HG03354 (cell line): ENCODE results near the gene GRIN2A.

Experiments used
- ATAC-seq: cut with Tn5 transposase; IDR thresholded peaks from one replicate; pipeline ENCODE4 v1.9.1; 2021; ENCODE audit warnings: mild to moderate bottlenecking; ENCODE audit not compliant: unreplicated experiment, poor library complexity, severe bottlenecking

GRIN2A gene

GRCh38 chr16:9756434-9756833 is 425.8 kb downstream of the GRIN2A start:
- ATAC-seq = no peak

DNA sequence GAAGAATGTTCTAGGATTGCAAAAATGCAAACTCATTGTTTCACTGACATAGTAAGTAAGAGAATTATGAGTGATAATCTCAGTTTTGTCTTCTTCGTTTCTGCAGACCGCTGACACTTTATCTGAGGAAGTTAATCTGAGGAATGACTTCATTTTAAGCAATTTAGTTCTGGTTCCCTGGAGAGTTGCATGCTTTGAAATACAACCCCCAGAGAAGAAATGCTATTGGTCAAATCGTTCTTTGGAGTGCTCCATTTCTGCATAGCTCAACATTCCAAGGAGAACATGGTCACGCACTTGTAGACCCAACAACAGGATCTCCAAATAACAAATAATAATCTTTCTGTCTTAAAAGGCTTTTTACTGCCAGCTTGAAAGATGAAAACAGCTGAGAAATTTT is 427.1 kb downstream of the GRIN2A start:
- ATAC-seq = no peak

GRCh38 chr16:9741776-9742175 is 440.5 kb downstream of the GRIN2A start:
- ATAC-seq = no peak

- no peak for ATAC-seq
These were observed 442.9 kb downstream of the GRIN2A start for GRCh38 chr16:9739301-9739700.

DNA sequence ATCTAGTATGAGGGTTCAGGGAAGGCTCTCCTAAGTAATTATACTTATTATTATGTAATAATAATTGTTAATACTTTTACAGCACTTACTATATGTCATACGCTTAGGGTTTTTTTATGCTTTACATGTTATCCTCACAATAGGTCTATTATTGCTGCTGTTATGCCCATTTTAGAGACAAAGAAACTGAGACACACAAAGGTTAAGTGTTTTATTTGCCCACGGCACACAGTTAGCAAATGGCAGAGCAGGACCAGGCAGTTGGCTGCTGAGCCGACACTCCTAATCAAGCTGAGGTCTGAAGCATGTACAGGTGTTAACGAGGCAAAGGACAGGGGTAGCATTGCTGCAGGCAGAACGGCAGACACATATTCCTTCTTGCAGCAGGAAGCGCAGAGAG is 443.5 kb downstream of the GRIN2A start:
- no peak for ATAC-seq

GRCh38 chr16:9736547-9736946 is 445.7 kb downstream of the GRIN2A start:
- ATAC-seq = no peak

DNA sequence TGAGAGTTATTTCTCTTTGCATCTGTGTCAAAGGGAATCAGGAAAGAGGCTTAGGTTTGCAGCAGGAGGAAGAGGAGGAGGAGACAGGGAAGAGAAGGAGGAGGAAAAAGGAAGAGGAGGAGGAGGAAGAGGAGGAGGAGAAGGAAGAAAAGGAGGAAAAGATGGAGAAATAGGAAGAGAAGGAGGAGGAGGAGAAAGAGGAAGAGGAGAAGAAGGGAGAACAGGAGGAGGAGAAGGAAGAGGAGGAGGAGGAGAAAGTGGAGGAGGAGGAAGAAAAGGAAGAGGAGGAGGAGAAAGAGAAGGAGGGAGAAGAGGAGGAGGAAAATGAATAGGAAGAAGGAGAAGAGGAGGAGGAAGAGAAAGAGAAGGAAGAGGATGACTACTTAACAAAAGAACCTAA is 459.1 kb downstream of the GRIN2A start:
- ATAC-seq = no peak

DNA sequence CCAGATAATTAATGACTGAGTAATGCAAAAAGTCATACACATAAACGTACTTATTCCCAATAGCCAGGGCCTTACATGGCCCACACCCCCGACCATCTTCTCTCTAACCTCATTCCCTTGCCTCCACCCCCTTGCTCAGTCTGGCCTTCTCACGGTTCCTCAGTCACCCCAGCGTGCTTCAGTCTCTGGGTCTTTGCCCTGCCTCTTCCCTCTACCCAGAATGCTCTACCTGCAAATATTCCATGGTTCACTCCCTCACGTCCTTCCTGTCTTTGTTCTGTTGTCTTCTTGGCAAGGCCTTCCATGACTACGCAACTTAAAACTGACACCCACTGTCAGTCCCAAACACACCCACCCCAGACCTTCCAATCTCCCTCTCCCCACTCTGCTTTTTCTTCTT is 468.3 kb downstream of the GRIN2A start:
- ATAC-seq = no peak

- no peak for ATAC-seq
These were observed 469.1 kb downstream of the GRIN2A start for GRCh38 chr16:9713156-9713555.

GRCh38 chr16:9708972-9709620 is 473.1 kb downstream of the GRIN2A start:
- ATAC-seq = no peak

DNA sequence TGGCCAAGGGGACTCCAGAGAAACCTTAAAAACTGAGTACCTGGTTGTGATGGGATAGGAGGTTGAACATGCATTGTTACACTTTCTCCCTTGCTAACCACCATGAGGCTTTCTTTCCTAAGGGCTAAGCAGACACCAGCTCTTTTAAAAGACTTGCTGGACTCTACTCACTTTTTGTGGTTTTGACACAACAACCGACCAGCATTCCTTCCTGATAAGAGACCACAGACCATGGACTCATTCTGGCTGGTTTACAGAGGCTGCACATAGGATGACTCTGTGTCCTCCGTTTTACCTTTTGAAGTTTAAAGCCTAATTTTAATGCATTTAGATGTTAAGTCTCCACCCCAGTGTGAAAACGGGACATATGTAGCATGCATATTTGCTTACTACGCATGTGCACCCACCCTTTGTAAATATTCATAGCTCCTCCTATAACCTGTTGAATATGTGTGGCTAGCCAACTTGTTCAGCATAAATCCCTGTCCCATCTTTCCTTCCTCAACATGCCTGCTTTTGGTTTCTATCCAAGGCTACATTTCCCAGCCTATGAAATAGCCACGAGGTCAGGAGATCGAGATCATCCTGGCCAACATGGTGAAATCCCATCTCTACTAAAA is 475.9 kb downstream of the GRIN2A start:
- ATAC-seq = no peak

DNA sequence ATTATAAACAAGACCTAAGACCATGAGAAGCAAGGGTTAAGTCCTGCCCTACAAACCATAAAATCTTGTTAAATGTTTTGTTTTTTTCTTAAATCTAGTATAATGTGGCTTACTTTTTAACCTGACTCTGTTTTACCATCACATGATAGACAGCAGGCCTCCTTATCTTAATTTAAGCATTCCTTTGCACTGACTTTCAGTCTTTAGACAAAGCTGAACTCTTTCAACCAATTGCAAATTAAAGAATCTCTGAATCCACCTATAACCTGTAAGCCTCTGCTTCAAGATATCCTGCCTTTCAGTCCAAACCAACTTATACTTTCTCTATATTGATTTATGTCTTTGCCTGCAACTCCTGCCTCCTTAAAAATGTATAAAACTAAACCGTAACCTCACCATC is 478.5 kb downstream of the GRIN2A start:
- ATAC-seq = no peak
